ENCODE results near the gene BBS9.

The BBS9 gene

GRCh38 chr7:33624215-33624614, 494.9 kb downstream of the BBS9 start:
- no peak for DNase-seq (ENCODE audit: extremely low read depth, low read depth)
- TF ChIP-seq, protein P1, sequence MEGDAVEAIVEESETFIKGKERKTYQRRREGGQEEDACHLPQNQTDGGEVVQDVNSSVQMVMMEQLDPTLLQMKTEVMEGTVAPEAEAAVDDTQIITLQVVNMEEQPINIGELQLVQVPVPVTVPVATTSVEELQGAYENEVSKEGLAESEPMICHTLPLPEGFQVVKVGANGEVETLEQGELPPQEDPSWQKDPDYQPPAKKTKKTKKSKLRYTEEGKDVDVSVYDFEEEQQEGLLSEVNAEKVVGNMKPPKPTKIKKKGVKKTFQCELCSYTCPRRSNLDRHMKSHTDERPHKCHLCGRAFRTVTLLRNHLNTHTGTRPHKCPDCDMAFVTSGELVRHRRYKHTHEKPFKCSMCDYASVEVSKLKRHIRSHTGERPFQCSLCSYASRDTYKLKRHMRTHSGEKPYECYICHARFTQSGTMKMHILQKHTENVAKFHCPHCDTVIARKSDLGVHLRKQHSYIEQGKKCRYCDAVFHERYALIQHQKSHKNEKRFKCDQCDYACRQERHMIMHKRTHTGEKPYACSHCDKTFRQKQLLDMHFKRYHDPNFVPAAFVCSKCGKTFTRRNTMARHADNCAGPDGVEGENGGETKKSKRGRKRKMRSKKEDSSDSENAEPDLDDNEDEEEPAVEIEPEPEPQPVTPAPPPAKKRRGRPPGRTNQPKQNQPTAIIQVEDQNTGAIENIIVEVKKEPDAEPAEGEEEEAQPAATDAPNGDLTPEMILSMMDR (IDR thresholded peaks at IDR 0.05; ENCODE audit: low read depth, low read length, missing control alignments), result no peak
- H3K4me3 ChIP-seq (replicated peaks; ENCODE audit: low read depth, low read length), result no peak overlapping the region

DNA sequence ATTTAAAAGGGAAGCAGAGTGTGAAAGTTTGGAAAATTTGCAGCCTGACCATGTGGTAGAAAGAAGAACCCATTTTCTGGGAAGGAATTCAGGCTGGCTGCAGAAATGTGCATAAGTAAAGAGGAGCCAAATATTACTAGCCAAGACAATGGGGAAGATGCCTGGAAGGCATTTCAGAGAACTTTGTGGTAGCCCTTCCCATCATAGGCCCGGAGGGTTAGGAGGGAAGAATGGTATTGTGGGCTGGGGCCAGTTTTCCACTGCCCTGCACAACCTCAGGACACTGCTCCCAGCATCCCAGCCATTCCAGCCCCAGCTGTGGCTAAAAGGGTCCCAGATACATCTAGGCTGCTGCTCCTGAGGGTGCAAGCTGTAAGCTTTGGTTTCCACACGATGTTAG, 497.5 kb downstream of the BBS9 start:
- TF ChIP-seq, protein P1 (IDR thresholded peaks at IDR 0.05; ENCODE audit: low read depth, low read length, missing control alignments), result no peak
- no peak overlapping the region for H3K4me3 ChIP-seq (replicated peaks; ENCODE audit: low read depth, low read length)
- DNase-seq (ENCODE audit: extremely low read depth, low read depth), result no peak

DNA sequence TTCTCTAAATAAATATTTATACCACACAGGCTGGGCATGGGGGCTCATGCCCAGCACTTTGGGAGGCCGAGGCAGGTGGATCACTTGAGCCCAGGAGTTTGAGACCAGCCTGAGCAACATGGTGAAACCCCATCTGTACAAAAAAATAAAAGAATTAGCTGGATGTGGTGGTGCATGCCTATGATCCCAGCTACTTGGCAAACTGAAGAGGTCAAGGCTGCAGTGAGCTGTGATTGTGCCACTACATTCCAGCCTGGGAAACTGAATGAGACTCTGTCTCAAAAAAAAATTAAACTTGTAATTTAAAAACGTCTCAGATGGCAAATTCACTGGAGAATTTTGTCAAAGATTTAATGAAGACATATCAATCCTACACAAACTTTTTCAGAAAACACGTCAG, 498.4 kb downstream of the BBS9 start:
- no peak for DNase-seq (ENCODE audit: extremely low read depth, low read depth)
- H3K4me3 ChIP-seq (replicated peaks; ENCODE audit: low read depth, low read length), result no peak overlapping the region
- TF ChIP-seq, protein P1 (IDR thresholded peaks at IDR 0.05; ENCODE audit: low read depth, low read length, missing control alignments), result no peak

DNA sequence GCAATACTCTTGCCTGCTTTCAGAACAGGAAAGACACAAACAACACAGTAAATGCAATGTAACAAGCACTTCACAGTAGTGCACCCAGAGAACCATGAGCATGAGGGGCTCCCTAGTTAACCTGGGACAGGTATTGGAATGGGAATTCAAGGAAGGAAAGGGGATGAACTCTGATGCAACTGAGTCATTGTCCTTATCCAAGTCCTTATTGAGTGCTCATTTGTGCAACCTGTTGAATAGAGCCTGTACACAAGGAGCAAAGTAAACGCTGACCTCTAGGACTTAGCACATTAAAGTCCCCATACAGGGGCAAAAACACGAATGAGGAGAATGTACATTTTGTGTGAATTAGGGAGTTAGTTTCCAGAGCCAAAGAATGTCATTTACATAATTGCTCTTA, 499.5 kb downstream of the BBS9 start:
- no peak for DNase-seq (ENCODE audit: extremely low read depth, low read depth)
- TF ChIP-seq, protein P1 (IDR thresholded peaks at IDR 0.05; ENCODE audit: low read depth, low read length, missing control alignments), result no peak

GRCh38 chr7:33630359-33630758, 501.0 kb downstream of the BBS9 start:
- no peak overlapping the region for H3K4me3 ChIP-seq (replicated peaks; ENCODE audit: low read depth, low read length)
- TF ChIP-seq, protein P1 (IDR thresholded peaks at IDR 0.05; ENCODE audit: low read depth, low read length, missing control alignments), result no peak
- no peak for DNase-seq (ENCODE audit: extremely low read depth, low read depth)

More for the DNA sequence above, 499.5 kb downstream of the BBS9 start:
- H3K4me3 ChIP-seq (replicated peaks; ENCODE audit: low read depth, low read length), result no peak overlapping the region

- DNase-seq (ENCODE audit: extremely low read depth, low read depth), result no peak
- TF ChIP-seq, protein P1 (IDR thresholded peaks at IDR 0.05; ENCODE audit: low read depth, low read length, missing control alignments), result no peak
- no peak overlapping the region for H3K4me3 ChIP-seq (replicated peaks; ENCODE audit: low read depth, low read length)
Measured at GRCh38 chr7:33632322-33632721, 503.0 kb downstream of the BBS9 start.

DNA sequence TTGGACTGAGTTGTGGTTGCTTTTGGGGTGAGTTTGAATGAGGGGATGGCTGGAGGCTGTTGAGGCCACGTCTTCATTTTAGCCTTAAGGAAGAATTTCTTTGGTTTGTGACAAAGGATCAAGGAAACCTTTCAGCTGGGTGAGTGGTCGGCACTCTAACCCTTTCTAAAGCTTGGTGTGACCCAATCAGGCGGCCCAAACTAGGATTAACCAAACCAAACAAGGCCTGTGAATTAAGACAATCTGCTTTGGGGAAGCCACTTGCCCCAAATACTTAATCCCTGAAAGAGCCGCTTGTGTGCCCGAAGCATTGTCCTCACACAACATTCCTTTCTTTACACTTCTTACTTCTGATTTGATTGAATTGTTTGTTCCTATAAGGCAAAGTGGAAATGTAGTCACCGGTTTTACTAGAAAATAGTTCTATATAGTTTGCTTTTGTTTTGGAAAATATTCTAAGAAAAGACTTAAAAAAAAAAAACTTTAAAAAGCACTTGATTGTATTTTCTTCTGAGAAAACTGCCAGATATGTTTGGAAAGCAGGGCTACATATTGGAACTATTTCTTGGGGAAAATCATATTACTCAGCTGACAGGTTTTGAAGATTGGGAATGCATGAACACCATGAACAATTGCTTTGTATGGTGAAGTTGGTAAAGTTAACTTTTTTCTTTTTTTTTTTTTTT, 503.6 kb downstream of the BBS9 start:
- H3K4me3 ChIP-seq (replicated peaks; ENCODE audit: low read depth, low read length), result no peak overlapping the region
- TF ChIP-seq, protein P1 (IDR thresholded peaks at IDR 0.05; ENCODE audit: low read depth, low read length, missing control alignments), result no peak
- DNase-seq (ENCODE audit: extremely low read depth, low read depth), result no peak

Measured in HFF-Myc (cell line).